NCI-H526 treated with DMSO at 0.1 percent for 48 hours (cell line): ENCODE results near the gene BCO1.
"Not testable (repeated sequence)": the region's sequence is repeated elsewhere in the genome, so short reads cannot be mapped to it uniquely, and the experiment has no call there.

Source experiments
- DNase-seq: peaks from one replicate; lab custom pipeline; 2025; lab: John Stamatoyannopoulos, UW

Gene BCO1, protein sequence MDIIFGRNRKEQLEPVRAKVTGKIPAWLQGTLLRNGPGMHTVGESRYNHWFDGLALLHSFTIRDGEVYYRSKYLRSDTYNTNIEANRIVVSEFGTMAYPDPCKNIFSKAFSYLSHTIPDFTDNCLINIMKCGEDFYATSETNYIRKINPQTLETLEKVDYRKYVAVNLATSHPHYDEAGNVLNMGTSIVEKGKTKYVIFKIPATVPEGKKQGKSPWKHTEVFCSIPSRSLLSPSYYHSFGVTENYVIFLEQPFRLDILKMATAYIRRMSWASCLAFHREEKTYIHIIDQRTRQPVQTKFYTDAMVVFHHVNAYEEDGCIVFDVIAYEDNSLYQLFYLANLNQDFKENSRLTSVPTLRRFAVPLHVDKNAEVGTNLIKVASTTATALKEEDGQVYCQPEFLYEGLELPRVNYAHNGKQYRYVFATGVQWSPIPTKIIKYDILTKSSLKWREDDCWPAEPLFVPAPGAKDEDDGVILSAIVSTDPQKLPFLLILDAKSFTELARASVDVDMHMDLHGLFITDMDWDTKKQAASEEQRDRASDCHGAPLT

DNA sequence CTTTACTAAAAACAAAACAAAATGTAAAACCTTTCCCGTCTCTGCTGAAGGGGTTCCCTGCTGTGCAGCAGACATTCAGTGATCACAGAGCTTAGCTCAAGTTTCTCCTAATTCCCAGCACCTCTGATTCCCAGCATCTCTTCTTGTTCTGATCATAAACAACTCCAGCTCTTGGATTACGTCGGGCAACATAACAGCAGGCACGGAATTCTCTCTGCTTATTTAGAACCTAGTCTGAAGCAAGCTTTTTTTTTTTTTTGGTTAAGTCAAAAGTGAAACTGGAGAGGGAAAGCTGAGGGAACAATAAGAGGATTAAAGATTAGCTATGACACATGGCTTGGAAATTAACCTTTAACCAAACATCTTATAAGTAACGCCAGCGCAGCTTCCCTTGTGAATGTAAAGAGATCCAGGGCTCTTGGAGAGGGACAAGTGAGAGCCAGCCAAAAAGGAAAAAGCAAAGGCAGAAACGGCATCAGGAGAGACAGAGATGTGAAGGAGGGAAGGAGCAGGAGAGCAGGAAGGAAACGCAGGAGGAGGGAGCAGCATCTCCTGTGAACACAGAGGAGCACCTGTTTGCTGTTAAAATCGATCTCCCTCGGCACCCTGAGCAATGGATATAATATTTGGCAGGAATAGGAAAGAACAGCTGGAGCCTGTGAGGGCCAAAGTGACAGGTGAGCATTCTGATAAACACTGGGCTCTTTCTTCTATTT is at the start of gene BCO1:
BCO1 (plus strand) TSS at position 394 of the 716 bp plus-strand sequence; CDS start at position 614, 220 bp downstream.
- DNase-seq: no peak

DNA sequence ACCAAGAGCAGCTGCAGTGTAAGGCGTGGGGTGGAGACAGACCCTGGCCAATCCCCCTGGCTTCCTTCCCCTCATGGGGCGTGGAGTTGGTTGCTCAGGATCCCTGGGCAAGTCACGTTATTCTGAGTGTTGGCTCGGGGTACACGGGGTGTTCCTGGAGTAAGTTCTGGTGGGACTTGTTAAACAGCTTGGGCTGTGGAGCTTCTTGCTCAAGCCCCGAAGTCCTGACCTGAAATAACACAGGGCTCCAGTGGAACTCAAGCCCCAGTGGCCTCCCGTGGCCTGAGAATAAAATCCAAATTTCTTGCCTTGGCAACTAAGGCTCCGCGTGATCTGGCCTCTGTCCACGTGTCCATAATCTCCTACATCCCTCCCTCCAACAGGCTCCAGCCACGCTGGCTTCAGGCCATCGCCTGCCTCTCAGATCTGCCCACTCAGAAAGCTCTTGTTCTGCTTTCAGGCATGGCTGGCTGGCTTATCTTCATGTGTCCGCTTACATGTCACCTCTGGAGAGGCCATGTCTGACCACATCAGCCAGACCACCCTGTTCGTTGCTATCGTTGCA is 49.3 kb upstream of the BCO1 start:
- DNase-seq: no peak

GRCh38 chr16:81190667-81191066 is 47.8 kb upstream of the BCO1 start:
- DNase-seq: no peak

- no peak for DNase-seq
Observed at GRCh38 chr16:81195885-81196534, 42.5 kb upstream of the BCO1 start.

- no peak for DNase-seq
Observed at GRCh38 chr16:81198635-81199034, 39.9 kb upstream of the BCO1 start.

- no peak for DNase-seq
Observed at GRCh38 chr16:81201267-81201666, 37.2 kb upstream of the BCO1 start.

DNA sequence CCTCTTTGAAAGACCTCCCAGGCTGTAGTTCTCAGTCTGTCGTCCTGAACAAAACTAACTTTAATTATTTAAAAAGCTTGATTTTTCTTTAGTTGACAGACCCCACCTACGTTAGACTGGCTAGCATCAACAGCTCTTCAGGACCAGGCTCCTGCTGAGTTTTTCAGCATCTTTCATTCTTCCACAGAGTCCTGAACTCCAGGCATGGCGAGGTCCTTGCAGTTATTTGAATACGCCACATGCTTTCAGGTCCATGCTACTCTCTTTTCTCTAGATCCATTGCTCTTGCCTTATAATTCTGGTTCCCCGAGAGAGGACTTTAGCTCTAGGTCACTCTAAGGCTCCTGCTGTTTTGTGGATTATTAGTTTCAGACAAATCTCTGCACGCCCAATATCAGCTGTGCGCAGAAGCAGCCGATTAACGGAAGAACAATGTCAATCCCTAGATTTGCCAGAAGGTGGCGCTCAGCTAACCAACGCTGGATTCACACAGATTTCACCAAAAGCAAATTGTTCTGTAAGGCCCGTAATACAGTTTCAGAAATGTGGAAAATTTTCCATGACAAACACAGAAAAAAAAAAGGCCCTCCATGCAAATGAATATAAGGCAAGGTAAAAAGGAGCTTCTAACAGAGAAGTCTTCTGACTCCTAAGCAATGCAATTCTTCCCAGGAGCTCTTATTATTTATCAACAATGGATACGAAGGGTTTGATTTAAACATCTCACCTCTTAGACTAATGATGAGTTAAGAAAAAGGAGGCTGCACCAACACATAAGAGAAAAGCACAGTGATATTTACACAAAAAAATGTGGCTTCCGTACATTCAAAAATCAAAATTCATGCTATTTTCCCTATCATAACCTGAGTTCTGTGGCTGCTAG is 33.5 kb upstream of the BCO1 start:
- no peak for DNase-seq

DNA sequence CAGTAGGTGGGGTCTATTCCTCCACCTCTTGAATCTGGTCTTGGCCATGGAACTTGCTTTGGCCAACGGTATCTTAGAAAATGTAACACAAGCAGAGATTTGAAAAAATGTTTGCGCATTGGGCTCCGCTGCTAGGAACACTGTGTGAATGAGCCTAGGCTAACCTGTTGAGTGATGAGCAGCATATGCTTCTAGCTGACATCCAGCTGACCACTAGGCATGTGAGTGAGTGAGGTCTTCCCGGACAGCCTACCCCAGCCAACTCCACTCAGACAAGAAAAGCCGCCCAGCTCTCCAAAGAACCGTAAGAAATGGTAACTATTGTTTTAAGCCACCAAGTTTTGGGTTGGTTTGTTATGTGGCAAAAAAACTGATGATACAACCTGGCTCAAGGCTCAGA is 31.4 kb upstream of the BCO1 start:
- no peak for DNase-seq

GRCh38 chr16:81210807-81211206 is 27.7 kb upstream of the BCO1 start:
- no peak for DNase-seq

- no peak for DNase-seq
Observed at GRCh38 chr16:81212830-81213465, 25.5 kb upstream of the BCO1 start.

DNA sequence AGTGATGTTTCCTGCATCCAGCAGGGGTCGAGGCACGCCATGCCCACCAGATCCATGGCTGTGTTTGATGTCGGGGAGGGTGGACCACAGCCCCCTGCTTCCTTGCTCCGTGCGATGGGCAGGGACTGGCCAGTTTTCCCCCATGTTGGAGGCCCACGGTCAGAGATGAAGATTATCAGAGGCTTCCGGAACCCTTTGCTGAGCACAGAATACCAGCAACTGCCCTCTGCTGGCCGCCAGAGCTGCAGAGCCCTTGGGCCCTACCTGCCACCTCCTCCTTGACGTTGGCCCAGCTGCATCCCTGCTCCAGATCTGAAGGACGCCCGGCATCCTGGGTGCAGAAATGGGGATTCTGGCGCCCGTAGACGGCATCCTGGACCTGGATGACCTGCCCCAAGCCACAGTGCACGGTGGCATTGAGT is 23.7 kb upstream of the BCO1 start:
- no peak for DNase-seq

DNA sequence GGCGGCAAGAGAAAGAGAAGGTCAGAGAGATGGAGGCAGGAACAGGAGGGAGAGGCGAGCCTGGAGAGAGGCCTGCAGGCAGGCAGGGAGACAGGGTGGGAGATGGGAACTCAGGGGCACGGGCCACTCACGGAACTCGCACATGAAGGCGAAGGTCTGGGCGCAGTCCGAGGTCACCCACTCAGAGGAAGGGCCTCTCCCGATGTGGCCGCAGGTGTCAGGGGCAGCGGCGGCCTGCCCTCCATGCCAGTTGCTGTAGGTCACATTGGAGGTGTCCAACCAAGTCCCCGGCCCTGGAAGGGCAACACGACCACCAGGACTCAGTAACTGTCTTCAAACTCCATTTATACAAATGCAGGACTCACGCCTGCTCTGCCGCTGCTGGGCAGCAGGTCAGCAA is 22.4 kb upstream of the BCO1 start:
- DNase-seq: no peak

DNA sequence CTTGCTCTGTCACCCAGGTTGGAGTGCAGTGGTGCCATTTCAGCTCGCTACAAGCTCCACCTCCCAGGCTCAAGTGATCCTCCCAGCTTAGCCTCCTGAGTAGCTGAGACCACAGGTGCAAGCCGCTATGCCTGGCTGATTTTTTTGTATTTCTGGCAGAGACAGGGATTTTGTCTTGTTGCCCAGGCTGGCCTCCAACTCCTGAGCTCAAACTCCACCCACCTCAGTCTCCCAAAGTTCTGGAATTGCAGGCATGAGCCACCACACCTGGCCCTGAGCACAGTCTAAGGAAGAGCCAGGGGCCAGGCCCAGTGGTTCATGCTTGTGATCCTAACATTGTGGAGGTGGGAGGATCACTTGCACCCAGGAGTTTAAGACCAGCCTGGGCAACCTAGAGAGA is 21.8 kb upstream of the BCO1 start:
- DNase-seq: no peak

DNA sequence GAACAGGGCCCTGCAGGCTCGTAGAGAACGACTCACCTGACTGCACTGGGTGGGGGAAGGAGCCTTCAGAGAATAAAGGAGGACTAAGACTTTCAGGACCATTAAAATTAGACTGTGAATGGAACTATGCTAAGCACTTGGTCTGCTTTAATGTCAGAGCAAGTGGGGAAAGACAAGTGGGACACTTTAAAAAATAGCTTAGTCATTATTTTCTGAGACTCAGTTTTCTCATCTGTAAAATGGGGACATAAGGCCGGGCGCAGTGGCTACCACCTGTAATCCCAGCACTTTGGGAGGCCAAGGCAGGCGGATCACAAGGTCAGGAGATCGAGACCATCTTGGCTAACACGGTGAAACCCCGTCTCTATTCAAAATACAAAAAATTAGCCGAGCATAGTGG is 19.3 kb upstream of the BCO1 start:
- DNase-seq: no peak

GRCh38 chr16:81220349-81220748 is 18.1 kb upstream of the BCO1 start:
- DNase-seq: no peak

GRCh38 chr16:81221731-81222130 is 16.8 kb upstream of the BCO1 start:
- no peak for DNase-seq

GRCh38 chr16:81224824-81225223 is 13.7 kb upstream of the BCO1 start:
- no peak for DNase-seq

DNA sequence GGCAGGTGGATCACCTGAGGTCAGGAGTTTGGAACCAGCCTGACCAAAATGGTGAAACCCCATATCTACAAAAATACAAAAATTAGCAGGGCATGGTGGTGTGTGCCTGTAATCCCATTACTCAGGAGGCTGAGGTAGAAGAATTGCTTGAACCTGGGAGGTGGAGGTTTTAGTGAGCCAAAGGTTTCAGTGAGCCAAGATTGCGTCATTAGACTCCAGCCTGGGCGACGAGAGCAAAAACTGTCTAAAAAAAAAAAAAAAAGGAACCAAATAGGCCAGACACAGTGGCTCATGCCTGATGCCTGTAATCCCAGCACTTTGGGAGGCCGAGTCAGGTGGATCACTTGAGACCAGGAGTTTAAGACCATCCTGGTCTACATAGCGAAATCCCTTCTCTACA is 12.8 kb upstream of the BCO1 start:
- not testable (repeated sequence) for DNase-seq

- DNase-seq: no peak
Observed at GRCh38 chr16:81227785-81228184, 10.7 kb upstream of the BCO1 start.

DNA sequence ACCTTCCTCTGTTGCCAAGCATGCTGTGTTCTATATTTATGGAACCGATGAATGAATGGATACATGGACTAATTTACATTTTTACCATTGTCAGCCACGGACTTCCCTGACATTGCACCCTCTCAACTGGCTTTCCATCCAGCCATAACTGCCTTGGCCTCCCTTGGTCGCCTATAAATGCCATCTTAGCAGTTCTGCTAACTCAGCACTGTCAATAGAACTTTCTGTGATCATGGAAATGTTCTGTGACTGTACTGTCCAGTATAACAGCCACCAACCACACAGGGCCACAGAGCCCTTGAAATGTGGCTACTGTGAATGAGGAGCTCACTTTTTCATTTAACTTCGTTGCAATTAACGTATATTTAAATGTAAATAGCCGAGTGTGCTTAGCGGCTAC is 8.7 kb upstream of the BCO1 start:
- DNase-seq: no peak

GRCh38 chr16:81231014-81231413 is 7.5 kb upstream of the BCO1 start:
- no peak for DNase-seq
